Spinal cord (tissue), 10 donors: ENCODE measurements around the gene CEACAM8. TPM values are rescaled to one million over a fixed set of nuclear protein-coding genes. Genes with fewer than 3 reads are reported as not detected.

Source experiments
- DNase-seq, 6 donors: peaks; one replicate each; pipeline versions ENCODE4 v3.0.0 to v3.0.0-alpha.2; 2013 to 2015; ENCODE audit warnings: low spot score in 6 of 6, low read depth in 4 of 6
- H3K27ac ChIP-seq: one replicate; pipeline ENCODE4 v1.5.1; 2013; ENCODE audit warnings: low read depth, low read length, control low read depth
- H3K27me3 ChIP-seq: one replicate; pipeline ENCODE4 v1.6.1; 2013; ENCODE audit warnings: low read length; ENCODE audit not compliant: control insufficient read depth, insufficient read depth
- H3K36me3 ChIP-seq: one replicate; pipeline ENCODE4 v1.6.1; 2013; ENCODE audit warnings: low read length; ENCODE audit not compliant: control insufficient read depth, insufficient read depth
- H3K4me1 ChIP-seq: one replicate; pipeline ENCODE4 v1.6.1; 2013; ENCODE audit warnings: low read length; ENCODE audit not compliant: control insufficient read depth, insufficient read depth
- H3K4me3 ChIP-seq: one replicate; pipeline ENCODE4 v1.5.1; 2013; ENCODE audit warnings: low read depth, low read length, control low read depth
- H3K9me3 ChIP-seq: one replicate; pipeline ENCODE4 v1.6.1; 2013; ENCODE audit warnings: low read length; ENCODE audit not compliant: control insufficient read depth, insufficient read depth
- WGBS: methylation state at CpG from one replicate; pipeline ENCODE4 v1.1.5; 2013; ENCODE audit warnings: missing lambda C conversion rate; ENCODE audit not compliant: insufficient coverage; 5-methylcytosine and 5-hydroxymethylcytosine counted together
- polyA plus RNA-seq, 2 donors: library from polyadenylated mRNA; unstranded; fragments of 120-200 nt; gene quantifications; one replicate each; pipeline ENCODE4 v1.2.1, GENCODE V29; 2013; ENCODE audit not compliant: insufficient read length in 2 of 2
- total RNA-seq, 2 donors: library from RNA; depleted of rRNA in 1 of 2; stranded (reverse); fragments of 120-200 nt in 1 of 2; fragments of >200 nt in 1 of 2; gene quantifications; one replicate each; pipeline versions ENCODE4 v1.2.3 to v1.2.4, GENCODE V29; 2013 to 2014
- donor health status: healthy.

The CEACAM8 gene
- total and polyA plus RNA-seq, 4 donors: 0.06 to 7.4 (median 0.11) TPM; not detected in 1

DNA sequence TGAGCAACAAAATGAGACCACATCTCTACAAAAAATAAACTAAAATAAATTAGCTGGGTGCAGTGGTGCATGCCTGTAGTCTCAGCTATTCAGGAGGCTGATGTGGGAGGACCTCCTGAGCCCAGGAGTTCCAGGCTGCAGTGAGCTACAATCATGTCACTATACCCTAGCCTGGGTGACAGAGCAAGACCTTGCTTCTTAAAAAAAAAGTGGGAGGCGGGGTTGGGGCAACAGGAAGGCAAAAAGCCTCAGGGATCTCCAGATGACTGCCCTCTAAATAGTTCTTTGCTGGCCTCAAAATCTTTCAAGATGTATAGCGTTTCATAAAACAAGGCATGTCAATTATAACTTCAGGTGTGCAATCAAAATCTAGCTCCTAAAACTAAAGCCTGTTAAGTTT, 18.5 kb downstream of the CEACAM8 start:
- Histone ChIP-seq H3K4me1 (no peaks in the 10 kb centered on the region), H3K27ac (no peak overlapping the region)
- no CpG with 5 or more reads among the region's 2 CpGs for WGBS

DNA sequence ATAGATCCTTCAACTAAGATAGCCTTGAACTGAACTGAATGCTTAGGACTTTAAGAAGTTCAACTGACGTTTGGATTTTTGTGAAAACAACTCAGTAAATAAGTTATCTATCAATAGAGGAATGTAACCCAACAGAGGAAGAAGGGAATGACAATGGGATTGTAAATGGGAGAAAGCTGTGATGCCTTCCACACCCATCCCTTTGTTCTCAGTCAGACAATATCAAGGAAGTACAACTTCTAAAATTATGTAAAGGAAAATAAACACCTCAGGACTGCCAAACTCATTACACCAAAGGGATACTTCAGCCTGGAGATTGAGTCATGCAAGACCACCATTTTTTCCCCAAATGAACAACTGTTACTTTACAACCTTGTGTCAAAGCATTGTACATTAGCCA, 21.1 kb downstream of the CEACAM8 start:
- Histone ChIP-seq H3K36me3 (no peaks in the 10 kb centered on the region), H3K27me3 (no peaks in the 10 kb centered on the region), H3K4me1 (no peaks in the 10 kb centered on the region), H3K27ac (no peak overlapping the region), H3K4me3 (no peak overlapping the region), H3K9me3 (no peaks in the 10 kb centered on the region)
- WGBS: no CpG with 5 or more reads among the region's 1 CpG
- no peak for DNase-seq

More for the DNA sequence above, 18.5 kb downstream of the CEACAM8 start:
- no peaks in the 10 kb centered on the region for H3K36me3 ChIP-seq
- no peaks in the 10 kb centered on the region for H3K27me3 ChIP-seq
- no peak overlapping the region for H3K4me3 ChIP-seq
- no peak for DNase-seq
- H3K9me3 ChIP-seq: no peaks in the 10 kb centered on the region

DNA sequence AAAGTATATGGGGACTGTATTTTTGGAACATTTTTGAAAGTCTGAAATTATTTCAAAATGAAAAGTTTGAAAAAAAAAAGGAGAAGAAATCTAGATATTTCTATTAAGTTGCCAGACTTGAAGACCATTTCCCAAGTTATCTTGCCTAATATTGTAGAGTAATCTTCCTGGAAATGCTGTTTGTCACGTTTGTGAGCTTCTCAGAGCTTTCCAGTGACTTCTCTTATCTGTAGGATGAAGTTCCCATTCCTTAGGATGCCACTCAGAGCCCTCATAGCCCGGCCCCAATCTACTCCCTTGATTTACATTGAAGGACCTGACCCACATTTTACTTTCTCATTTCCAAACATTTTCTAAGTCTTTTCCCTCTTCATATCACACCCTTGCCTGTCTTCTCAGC, 23.6 kb downstream of the CEACAM8 start:
- Histone ChIP-seq H3K9me3 (no peaks in the 10 kb centered on the region), H3K27ac (no peak overlapping the region), H3K4me3 (no peak overlapping the region), H3K27me3 (no peaks in the 10 kb centered on the region), H3K36me3 (no peaks in the 10 kb centered on the region), H3K4me1 (no peaks in the 10 kb centered on the region)
- 90% methylated on average over 2 of the region's 2 CpGs for WGBS
- no peak for DNase-seq

GRCh38 chr19:42569193-42569592, 25.5 kb downstream of the CEACAM8 start:
- 83% methylated on average over 1 of the region's 2 CpGs for WGBS
- Histone ChIP-seq H3K4me3 (no peak overlapping the region), H3K27me3 (no peaks in the 10 kb centered on the region), H3K36me3 (no peaks in the 10 kb centered on the region), H3K27ac (no peak overlapping the region), H3K4me1 (no peaks in the 10 kb centered on the region), H3K9me3 (no peaks in the 10 kb centered on the region)
- DNase-seq: no peak

- H3K4me3 ChIP-seq: no peak overlapping the region
- WGBS: no CpG with 5 or more reads among the region's 4 CpGs
Observed at GRCh38 chr19:42568006-42568405, 26.7 kb downstream of the CEACAM8 start.

GRCh38 chr19:42567567-42567966, 27.2 kb downstream of the CEACAM8 start:
- 82% methylated on average over 2 of the region's 4 CpGs for WGBS
- H3K4me3 ChIP-seq: no peak overlapping the region
- no peaks in the 10 kb centered on the region for H3K9me3 ChIP-seq
- no peaks in the 10 kb centered on the region for H3K27me3 ChIP-seq
- H3K36me3 ChIP-seq: no peaks in the 10 kb centered on the region
- no peaks in the 10 kb centered on the region for H3K4me1 ChIP-seq
- no peak for DNase-seq
- no peak overlapping the region for H3K27ac ChIP-seq

More at GRCh38 chr19:42568006-42568405, 26.7 kb downstream of the CEACAM8 start:
- no peaks in the 10 kb centered on the region for H3K27me3 ChIP-seq
- H3K27ac ChIP-seq: no peak overlapping the region
- H3K36me3 ChIP-seq: no peaks in the 10 kb centered on the region
- DNase-seq: no peak
- H3K9me3 ChIP-seq: no peaks in the 10 kb centered on the region
- H3K4me1 ChIP-seq: no peaks in the 10 kb centered on the region

GRCh38 chr19:42563352-42564210, 31.1 kb downstream of the CEACAM8 start:
- no peaks in the 10 kb centered on the region for H3K36me3 ChIP-seq
- H3K27me3 ChIP-seq: no peaks in the 10 kb centered on the region
- no peak overlapping the region for H3K27ac ChIP-seq
- DNase-seq: peak in 4 of 6 donors; percentile 22 to 84 (median 44)
- H3K9me3 ChIP-seq: no peaks in the 10 kb centered on the region
- H3K4me3 ChIP-seq: no peak overlapping the region
- H3K4me1 ChIP-seq: no peaks in the 10 kb centered on the region
- 33% methylated on average over 3 of the region's 7 CpGs for WGBS

DNA sequence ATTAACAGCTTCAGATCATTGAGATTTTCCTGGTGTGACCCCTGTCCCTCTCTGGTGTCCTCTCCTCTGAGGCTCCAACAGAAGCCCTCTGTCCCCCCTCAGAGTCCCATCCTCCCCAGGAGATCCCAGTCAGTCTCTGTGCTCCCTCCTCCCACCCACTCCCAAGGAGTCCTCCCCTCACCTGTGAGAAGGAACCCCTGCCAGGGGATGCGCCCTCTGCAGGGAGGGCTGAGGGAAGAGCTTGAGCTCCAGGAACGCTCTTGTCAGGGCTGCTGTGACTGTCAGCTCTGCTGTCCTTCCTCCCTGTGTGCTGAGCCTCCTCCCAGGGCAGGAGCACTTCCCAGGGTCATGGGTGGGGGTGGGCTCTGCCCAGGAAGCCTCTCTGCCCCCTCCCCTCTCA, 33.2 kb downstream of the CEACAM8 start:
- WGBS: 86% methylated on average over 1 of the region's 2 CpGs
- Histone ChIP-seq H3K27me3 (no peaks in the 10 kb centered on the region), H3K4me3 (no peak overlapping the region), H3K36me3 (no peaks in the 10 kb centered on the region), H3K27ac (no peak overlapping the region), H3K9me3 (no peaks in the 10 kb centered on the region), H3K4me1 (no peaks in the 10 kb centered on the region)
- DNase-seq: no peak

DNA sequence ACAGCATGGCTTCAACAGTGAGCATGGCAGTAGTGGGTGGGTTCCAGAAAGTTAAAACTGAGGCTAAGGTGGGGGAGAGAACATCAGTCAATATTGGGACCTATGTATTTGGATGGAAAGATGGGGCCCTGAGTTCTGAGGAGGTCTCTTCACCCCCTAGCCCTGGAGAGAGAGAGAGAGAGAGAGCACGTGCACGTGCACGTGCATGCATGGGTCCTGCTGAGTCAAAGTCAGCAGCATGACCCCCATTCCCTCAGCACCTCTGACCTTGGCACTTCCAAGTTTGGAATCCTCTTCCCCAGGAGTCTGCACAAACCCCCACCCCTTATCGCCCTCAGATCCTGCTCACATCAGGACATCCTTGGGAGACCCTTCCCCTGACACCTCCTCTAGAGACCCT, 34.0 kb downstream of the CEACAM8 start:
- H3K4me3 ChIP-seq: no peak overlapping the region

More for the DNA sequence above, 34.0 kb downstream of the CEACAM8 start:
- Histone ChIP-seq H3K9me3 (no peaks in the 10 kb centered on the region), H3K36me3 (no peaks in the 10 kb centered on the region), H3K27me3 (no peaks in the 10 kb centered on the region), H3K27ac (no peak overlapping the region), H3K4me1 (peaks cover 2% of the 10 kb centered on the region)
- DNase-seq: no peak
- 100% methylated on average over 1 of the region's 4 CpGs for WGBS
